NCI-H748 (cell line): Measurements from ENCODE around the gene FBN3.

Source experiments
- DNase-seq: peaks from one replicate; lab custom pipeline; 2025; ENCODE audit not compliant: unreplicated experiment; lab: John Stamatoyannopoulos, UW

Gene FBN3

DNA sequence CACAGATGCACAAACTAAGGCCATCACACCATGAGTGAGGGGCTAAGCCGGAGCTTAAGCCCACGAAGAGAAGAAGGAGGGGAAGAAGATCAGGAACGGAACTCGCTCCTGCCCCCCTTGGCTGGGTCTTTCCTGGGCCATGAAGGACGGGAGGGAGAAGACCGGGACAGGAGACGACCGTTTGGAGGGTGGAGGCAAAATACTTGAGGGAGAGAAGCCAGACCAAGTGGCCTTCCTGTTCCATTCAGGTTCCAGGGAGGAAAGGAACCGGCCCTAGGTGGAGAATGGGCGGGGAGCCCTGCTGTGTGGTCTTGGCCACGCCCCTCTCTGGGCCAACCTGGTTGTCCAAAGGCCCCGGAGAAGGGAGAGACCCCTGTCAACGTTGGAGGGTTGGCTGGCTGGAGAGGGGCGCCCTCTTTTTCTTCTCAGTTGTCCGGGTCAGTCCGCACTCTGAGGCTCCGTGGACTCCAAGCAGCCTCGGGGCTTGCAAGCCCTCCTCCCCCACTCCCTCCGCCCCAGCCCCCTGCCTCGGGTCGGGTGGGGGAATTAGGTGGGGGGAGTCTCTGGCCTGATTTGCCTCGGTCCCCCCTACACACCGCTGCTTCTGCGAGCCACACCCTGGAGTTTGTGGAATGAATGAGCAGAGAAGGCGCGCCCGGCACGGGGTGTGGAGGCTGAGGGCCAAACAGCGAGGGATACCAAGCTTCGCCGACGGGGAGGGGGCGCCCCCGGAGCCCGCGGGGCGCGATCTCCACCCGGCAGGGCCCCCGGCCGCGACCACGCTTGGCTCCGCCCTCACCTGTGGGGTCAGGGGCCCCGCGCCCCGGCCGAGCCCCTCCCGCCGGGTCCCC is 757 bp downstream of the FBN3 start:
- DNase-seq, result peak; percentile 54

GRCh38 chr19:8148088-8148409 is 1.3 kb downstream of the FBN3 start:
- DNase-seq, result no peak

DNA sequence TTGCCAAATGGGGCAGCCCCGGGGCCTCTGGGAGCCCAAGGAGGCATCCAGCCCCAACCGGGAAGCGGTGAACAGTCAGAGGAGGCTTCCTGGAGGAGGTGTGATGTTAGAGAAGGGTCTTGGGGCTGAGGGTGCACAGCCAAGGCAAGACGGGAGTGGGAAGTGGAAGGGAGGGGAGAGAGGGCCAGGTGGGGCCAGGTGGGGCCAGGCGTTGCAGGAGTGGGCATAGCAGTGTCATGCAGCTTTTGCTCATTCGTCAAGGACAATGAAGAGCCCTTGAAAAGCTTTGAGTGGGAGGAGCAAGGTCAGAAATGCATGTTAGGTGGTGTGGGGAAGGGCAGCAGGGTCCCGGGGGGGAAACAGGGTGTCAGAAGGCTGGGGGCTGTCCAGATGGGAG is 1.8 kb downstream of the FBN3 start:
- DNase-seq, result no peak

DNA sequence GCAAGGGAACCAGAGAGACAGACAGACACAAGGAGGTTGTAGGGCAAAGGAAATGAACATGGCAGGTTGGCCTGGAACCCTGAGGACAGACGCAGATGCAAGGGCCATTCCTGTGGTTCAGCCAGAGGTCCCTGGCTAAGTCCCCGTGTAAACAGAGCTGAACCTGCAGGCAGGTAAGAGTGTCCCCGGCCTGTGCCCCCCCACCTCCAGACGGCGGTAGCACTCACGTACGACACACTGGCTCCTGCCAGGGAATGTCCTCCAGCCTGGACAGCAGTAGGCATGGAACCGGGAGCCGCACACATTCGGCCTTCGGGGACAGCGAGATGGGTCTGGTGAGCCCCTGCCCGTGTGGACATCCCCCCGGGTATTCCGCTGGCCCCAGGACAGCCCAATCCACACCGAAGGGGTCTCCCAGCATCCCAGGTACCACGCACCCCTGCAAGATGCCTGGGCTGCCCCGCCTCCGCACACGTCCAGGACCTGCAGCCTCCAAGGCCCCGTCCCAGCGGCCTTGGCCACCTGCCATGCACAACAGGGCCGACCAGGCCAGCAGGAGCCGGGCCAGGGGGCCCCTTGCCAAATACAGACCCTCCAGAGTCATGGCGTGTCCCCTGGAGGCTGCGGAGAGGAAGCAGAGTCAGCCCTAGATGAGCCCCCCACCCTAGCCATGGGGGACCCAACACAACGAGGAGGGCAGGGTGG is 2.4 kb downstream of the FBN3 start:
- no peak for DNase-seq

GRCh38 chr19:8144273-8144995 is 5.0 kb downstream of the FBN3 start:
- DNase-seq, result no peak

DNA sequence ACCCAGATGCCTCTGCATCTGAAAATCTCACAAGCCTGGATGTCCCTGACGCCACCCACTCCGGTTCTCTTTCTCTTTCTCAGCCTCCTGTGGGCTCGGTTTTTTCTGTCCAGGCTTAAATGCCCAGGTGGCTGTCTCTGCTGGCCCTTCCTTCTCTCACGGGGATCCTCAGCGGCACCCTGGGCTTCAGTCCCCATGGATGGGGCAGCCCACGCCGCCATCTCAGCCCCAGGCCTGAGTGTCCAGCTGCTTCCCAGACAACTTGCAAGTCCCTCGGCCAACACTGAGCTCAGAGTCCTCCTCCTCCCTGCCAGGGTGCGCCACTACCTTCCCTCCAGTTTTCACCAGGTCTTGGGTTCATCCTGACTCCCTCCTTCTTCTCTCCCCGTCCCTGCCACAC is 6.4 kb downstream of the FBN3 start:
- no peak for DNase-seq

- no peak for DNase-seq
Observed at GRCh38 chr19:8142513-8142900, 6.9 kb downstream of the FBN3 start.

GRCh38 chr19:8141726-8142512 is 7.5 kb downstream of the FBN3 start:
- no peak for DNase-seq

GRCh38 chr19:8138201-8138600 is 11.2 kb downstream of the FBN3 start:
- no peak for DNase-seq

DNA sequence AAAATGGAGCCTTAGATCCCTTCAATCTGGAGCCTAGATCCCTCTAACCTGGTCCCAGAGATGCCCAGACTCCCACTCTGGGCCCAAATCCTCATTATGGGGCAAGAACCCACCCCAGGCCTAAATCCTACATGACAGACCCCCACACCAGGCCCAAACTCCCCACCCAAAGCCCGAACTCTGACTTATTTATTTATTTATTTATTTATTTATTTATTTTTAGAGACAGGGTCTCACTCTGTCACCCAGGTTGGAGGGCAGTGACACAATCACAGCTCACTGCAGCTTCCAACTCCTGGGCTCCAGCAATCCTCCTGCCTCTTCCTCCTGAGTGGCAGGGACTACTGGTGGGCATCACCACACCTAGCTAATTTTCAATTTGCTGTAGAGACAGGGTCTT is 12.0 kb downstream of the FBN3 start:
- DNase-seq, result no peak

- no peak for DNase-seq
Observed at GRCh38 chr19:8135946-8136618, 13.3 kb downstream of the FBN3 start.

GRCh38 chr19:8132858-8133458 is 16.4 kb downstream of the FBN3 start:
- DNase-seq, result no peak

DNA sequence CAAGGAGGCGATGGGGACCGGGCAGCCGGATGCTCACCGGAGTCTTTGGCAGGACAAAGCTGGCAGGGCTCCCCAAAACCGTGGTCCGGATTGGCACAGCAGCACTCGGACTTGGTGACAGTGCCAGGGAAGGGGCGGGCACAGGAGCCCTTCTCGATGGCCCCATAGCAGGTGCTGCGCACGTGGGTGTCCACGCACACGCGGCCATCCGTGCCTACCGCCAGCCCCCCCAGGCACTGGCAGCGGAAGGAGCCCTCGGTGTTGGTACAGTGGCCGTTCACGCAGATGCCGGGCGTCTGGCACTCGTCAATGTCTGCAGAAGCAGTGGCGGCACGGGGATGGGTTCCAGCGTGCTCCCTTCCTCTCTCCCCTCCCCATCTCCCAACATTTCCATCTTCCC is 17.9 kb downstream of the FBN3 start:
- no peak for DNase-seq

GRCh38 chr19:8129061-8129618 is 20.3 kb downstream of the FBN3 start:
- peak; percentile 48 for DNase-seq

DNA sequence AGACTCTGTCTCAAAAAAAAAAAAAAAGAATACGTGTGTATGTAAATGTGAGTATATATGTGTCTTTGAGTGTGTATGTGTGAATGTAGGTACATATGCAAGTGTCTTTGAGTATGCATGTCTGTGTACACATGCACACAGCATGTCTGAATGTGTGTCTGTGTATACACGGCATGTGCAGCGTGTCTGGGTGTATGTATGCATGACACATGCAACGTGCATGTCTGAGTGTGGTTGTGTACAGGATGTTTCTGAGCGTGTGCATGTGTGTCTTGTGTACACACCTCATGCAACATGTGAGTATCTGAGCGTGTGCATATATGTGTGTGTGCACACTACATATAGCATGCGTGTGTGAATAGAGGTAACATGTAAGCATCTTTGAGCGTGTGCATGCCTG is 20.8 kb downstream of the FBN3 start:
- no peak for DNase-seq

GRCh38 chr19:8127311-8127710 is 22.1 kb downstream of the FBN3 start:
- peak; percentile 14 for DNase-seq

- DNase-seq, result no peak
Observed at GRCh38 chr19:8126511-8126910, 22.9 kb downstream of the FBN3 start.

GRCh38 chr19:8126008-8126407 is 23.4 kb downstream of the FBN3 start:
- no peak for DNase-seq

GRCh38 chr19:8123683-8124082 is 25.7 kb downstream of the FBN3 start:
- DNase-seq, result no peak
